LoVo (cell line): ENCODE results near the gene TBC1D4.
"Not testable (repeated sequence)": the region's sequence is repeated elsewhere in the genome, so short reads cannot be mapped to it uniquely, and the experiment has no call there.

Experiments used
- DNase-seq: peaks from one replicate; pipeline ENCODE4 v3.0.0-alpha.2; 2016; ENCODE audit warnings: low spot score

The TBC1D4 gene

GRCh38 chr13:75454497-75454896 is 27.5 kb downstream of the TBC1D4 start:
- no peak for DNase-seq

- no peak for DNase-seq
Measured at GRCh38 chr13:75452564-75452963, 29.4 kb downstream of the TBC1D4 start.

GRCh38 chr13:75447493-75447892 is 34.5 kb downstream of the TBC1D4 start:
- DNase-seq, result no peak

GRCh38 chr13:75446874-75447273 is 35.1 kb downstream of the TBC1D4 start:
- DNase-seq, result no peak

- no peak for DNase-seq
Measured at GRCh38 chr13:75445717-75446499, 36.1 kb downstream of the TBC1D4 start.

GRCh38 chr13:75444016-75444415 is 38.0 kb downstream of the TBC1D4 start:
- no peak for DNase-seq

GRCh38 chr13:75443356-75443958 is 38.5 kb downstream of the TBC1D4 start:
- no peak for DNase-seq

GRCh38 chr13:75442736-75443234 is 39.2 kb downstream of the TBC1D4 start:
- no peak for DNase-seq

GRCh38 chr13:75440100-75440499 is 41.9 kb downstream of the TBC1D4 start:
- DNase-seq, result peak; percentile 24

- DNase-seq, result no peak
Measured at GRCh38 chr13:75437582-75438318, 44.2 kb downstream of the TBC1D4 start.

- DNase-seq, result not testable (repeated sequence)
Measured at GRCh38 chr13:75434126-75434525, 47.8 kb downstream of the TBC1D4 start.

GRCh38 chr13:75432811-75433244 is 49.1 kb downstream of the TBC1D4 start:
- DNase-seq, result no peak

GRCh38 chr13:75432045-75432444 is 49.9 kb downstream of the TBC1D4 start:
- no peak for DNase-seq

GRCh38 chr13:75430436-75431209 is 51.3 kb downstream of the TBC1D4 start:
- no peak for DNase-seq

- no peak for DNase-seq
Measured at GRCh38 chr13:75426421-75426820, 55.5 kb downstream of the TBC1D4 start.

GRCh38 chr13:75425216-75426009 is 56.6 kb downstream of the TBC1D4 start:
- no peak for DNase-seq

GRCh38 chr13:75423946-75424345 is 58.0 kb downstream of the TBC1D4 start:
- no peak for DNase-seq

- no peak for DNase-seq
Measured at GRCh38 chr13:75422028-75422427, 59.9 kb downstream of the TBC1D4 start.

- no peak for DNase-seq
Measured at GRCh38 chr13:75421133-75421532, 60.8 kb downstream of the TBC1D4 start.

GRCh38 chr13:75419656-75420055 is 62.3 kb downstream of the TBC1D4 start:
- no peak for DNase-seq

GRCh38 chr13:75418997-75419396 is 63.0 kb downstream of the TBC1D4 start:
- DNase-seq, result no peak
